IPS-20b (cell line): ENCODE data around the gene USP17L18.
"Not testable (repeated sequence)": the region's sequence is repeated elsewhere in the genome, so short reads cannot be mapped to it uniquely, and the experiment has no call there.

ENCODE experiments used
- H3K27ac ChIP-seq: one replicate; pipeline ENCODE4 v1.5.1; 2013; ENCODE audit warnings: low read length
- H3K27me3 ChIP-seq: 2 replicates; pipeline ENCODE4 v1.6.1; 2013; ENCODE audit warnings: mild to moderate bottlenecking, low read length, inconsistent platforms; ENCODE audit not compliant: insufficient read depth
- H3K36me3 ChIP-seq: 2 replicates; pipeline ENCODE4 v1.6.1; 2013; ENCODE audit warnings: low read depth, mild to moderate bottlenecking, inconsistent platforms, low read length, moderate library complexity; ENCODE audit not compliant: insufficient read depth
- H3K4me1 ChIP-seq: 2 replicates; pipeline ENCODE4 v1.6.1; 2013; ENCODE audit warnings: mild to moderate bottlenecking, control low read depth, inconsistent platforms, low read length, moderate library complexity; ENCODE audit not compliant: insufficient read depth
- H3K4me3 ChIP-seq: 2 replicates; pipeline ENCODE4 v1.5.1; 2013; ENCODE audit warnings: mild to moderate bottlenecking, low read length, inconsistent platforms
- H3K9ac ChIP-seq: 2 replicates; pipeline ENCODE4 v1.6.1; 2013; ENCODE audit warnings: low read depth, mild to moderate bottlenecking, inconsistent platforms, low read length, moderate library complexity
- H3K9me3 ChIP-seq: 2 replicates; pipeline ENCODE4 v1.6.1; 2013; ENCODE audit warnings: mild to moderate bottlenecking, low read depth, low read length, inconsistent platforms; ENCODE audit not compliant: insufficient read depth

Gene USP17L18

DNA sequence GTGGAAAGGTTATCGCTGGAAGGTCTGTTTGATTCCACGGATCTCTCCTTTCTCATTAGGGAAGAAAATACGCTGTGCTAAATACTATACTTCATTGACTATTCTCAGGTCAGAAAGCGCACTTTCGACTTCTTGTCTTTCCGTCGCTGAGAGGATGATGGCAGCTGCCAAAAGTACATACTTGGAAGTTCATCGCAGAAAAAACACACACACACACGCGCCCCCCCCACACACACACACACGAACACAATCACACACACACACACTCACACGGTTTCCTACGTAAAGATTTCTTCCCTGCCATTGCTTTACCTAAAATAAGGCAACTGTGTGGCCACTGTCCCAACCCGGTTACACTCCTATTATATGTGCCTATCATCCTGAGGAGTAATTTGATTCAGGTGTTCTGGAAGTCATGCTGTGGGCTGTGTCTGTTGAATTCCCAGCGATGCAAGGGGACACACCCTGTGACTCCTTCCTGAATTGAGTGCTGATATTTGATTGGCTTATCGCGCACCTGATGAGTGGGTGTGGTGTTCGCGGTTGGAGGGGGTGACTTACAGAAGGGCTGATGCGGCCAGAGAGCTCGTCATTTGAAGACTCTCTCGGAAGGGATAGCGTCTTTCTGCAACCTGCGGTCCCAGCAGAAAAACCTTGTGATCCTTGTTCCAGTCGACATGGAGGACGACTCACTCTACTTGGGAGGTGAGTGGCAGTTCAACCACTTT is at the start of gene USP17L18:
Gene USP17L18 (plus strand): TSS at position 678 of the 728 bp plus-strand sequence. CDS start 0 bp downstream, at position 678.
- H3K9ac ChIP-seq, H3K27ac ChIP-seq, H3K36me3 ChIP-seq, H3K27me3 ChIP-seq, H3K4me3 ChIP-seq, H3K4me1 ChIP-seq, H3K9me3 ChIP-seq: not testable (repeated sequence)

- not testable (repeated sequence) for H3K9me3 ChIP-seq, H3K27ac ChIP-seq, H3K9ac ChIP-seq, H3K36me3 ChIP-seq, H3K27me3 ChIP-seq, H3K4me1 ChIP-seq, H3K4me3 ChIP-seq
These were observed 38.1 kb upstream of the USP17L18 start, which contains the start of gene USP17L10 for GRCh38 chr4:9210357-9210756. Gene USP17L10, plus strand, starts transcription at chr4:9210657. Its CDS starts 0 bp downstream, at chr4:9210657.

GRCh38 chr4:9214701-9215100 is 33.7 kb upstream of the USP17L18 start:
- not testable (repeated sequence) for H3K27ac ChIP-seq, H3K4me3 ChIP-seq, H3K9me3 ChIP-seq, H3K4me1 ChIP-seq, H3K36me3 ChIP-seq, H3K27me3 ChIP-seq, H3K9ac ChIP-seq

GRCh38 chr4:9215105-9215504 is 33.3 kb upstream of the USP17L18 start, which contains the start of gene USP17L11:
Gene USP17L11, plus strand, starts transcription at chr4:9215405. Its CDS starts 0 bp downstream, at chr4:9215405.
- not testable (repeated sequence) for H3K9ac ChIP-seq, H3K27ac ChIP-seq, H3K4me1 ChIP-seq, H3K9me3 ChIP-seq, H3K27me3 ChIP-seq, H3K4me3 ChIP-seq, H3K36me3 ChIP-seq

GRCh38 chr4:9219852-9220251 is 28.6 kb upstream of the USP17L18 start, which contains the start of gene USP17L12:
Gene USP17L12, plus strand, starts transcription at chr4:9220152. Its CDS starts 0 bp downstream, at chr4:9220152.
- not testable (repeated sequence) for H3K4me1 ChIP-seq, H3K27ac ChIP-seq

DNA sequence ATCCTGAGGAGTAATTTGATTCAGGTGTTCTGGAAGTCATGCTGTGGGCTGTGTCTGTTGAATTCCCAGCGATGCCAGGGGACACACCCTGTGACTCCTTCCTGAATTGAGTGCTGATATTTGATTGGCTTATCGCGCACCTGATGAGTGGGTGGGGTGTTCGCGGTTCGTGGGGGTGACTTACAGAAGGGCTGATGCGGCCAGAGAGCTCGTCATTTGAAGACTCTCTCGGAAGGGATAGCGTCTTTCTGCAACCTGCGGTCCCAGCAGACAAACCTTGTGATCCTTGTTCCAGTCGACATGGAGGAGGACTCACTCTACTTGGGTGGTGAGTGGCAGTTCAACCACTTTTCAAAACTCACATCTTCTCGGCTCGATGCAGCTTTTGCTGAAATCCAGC is 23.8 kb upstream of the USP17L18 start, which contains the start of gene USP17L13:
Gene USP17L13 (plus strand): TSS at position 301 of the 400 bp plus-strand sequence. CDS start 0 bp downstream, at position 301.
- not testable (repeated sequence) for H3K4me3 ChIP-seq, H3K36me3 ChIP-seq, H3K4me1 ChIP-seq, H3K27ac ChIP-seq, H3K27me3 ChIP-seq, H3K9me3 ChIP-seq, H3K9ac ChIP-seq

More at GRCh38 chr4:9219852-9220251, 28.6 kb upstream of the USP17L18 start, which contains the start of gene USP17L12:
- H3K9ac ChIP-seq, H3K27me3 ChIP-seq, H3K36me3 ChIP-seq, H3K9me3 ChIP-seq, H3K4me3 ChIP-seq: not testable (repeated sequence)

GRCh38 chr4:9230249-9230648 is 18.2 kb upstream of the USP17L18 start:
- not testable (repeated sequence) for H3K9me3 ChIP-seq, H3K27me3 ChIP-seq, H3K4me1 ChIP-seq, H3K4me3 ChIP-seq, H3K9ac ChIP-seq, H3K27ac ChIP-seq, H3K36me3 ChIP-seq

- H3K9me3 ChIP-seq, H3K4me1 ChIP-seq, H3K9ac ChIP-seq, H3K36me3 ChIP-seq, H3K4me3 ChIP-seq, H3K27ac ChIP-seq, H3K27me3 ChIP-seq: not testable (repeated sequence)
These were observed 14.3 kb upstream of the USP17L18 start, which contains the start of gene USP17L15 for GRCh38 chr4:9234085-9234484. Gene USP17L15, plus strand, starts transcription at chr4:9234385. Its CDS starts 0 bp downstream, at chr4:9234385.

- H3K4me1 ChIP-seq, H3K27ac ChIP-seq, H3K27me3 ChIP-seq, H3K36me3 ChIP-seq, H3K9me3 ChIP-seq, H3K4me3 ChIP-seq, H3K9ac ChIP-seq: not testable (repeated sequence)
These were observed 10.0 kb upstream of the USP17L18 start for GRCh38 chr4:9238461-9238860.

DNA sequence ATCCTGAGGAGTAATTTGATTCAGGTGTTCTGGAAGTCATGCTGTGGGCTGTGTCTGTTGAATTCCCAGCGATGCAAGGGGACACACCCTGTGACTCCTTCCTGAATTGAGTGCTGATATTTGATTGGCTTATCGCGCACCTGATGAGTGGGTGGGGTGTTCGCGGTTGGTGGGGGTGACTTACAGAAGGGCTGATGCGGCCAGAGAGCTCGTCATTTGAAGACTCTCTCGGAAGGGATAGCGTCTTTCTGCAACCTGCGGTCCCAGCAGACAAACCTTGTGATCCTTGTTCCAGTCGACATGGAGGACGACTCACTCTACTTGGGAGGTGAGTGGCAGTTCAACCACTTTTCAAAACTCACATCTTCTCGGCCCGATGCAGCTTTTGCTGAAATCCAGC is 4.9 kb upstream of the USP17L18 start, which contains the start of gene USP17L17:
Gene USP17L17 (plus strand): TSS at position 301 of the 400 bp plus-strand sequence. CDS start 0 bp downstream, at position 301.
- H3K27ac ChIP-seq, H3K36me3 ChIP-seq, H3K4me1 ChIP-seq, H3K27me3 ChIP-seq, H3K9me3 ChIP-seq, H3K4me3 ChIP-seq, H3K9ac ChIP-seq: not testable (repeated sequence)

DNA sequence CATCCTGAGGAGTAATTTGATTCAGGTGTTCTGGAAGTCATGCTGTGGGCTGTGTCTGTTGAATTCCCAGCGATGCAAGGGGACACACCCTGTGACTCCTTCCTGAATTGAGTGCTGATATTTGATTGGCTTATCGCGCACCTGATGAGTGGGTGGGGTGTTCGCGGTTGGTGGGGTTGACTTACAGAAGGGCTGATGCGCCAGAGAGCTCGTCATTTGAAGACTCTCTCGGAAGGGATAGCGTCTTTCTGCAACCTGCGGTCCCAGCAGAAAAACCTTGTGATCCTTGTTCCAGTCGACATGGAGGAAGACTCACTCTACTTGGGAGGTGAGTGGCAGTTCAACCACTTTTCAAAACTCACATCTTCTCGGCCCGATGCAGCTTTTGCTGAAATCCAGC is 4.6 kb downstream of the USP17L18 start, which contains the start of gene USP17L19:
Gene USP17L19 (plus strand): TSS at position 301 of the 400 bp plus-strand sequence. CDS start 0 bp downstream, at position 301.
- not testable (repeated sequence) for H3K4me1 ChIP-seq, H3K9ac ChIP-seq, H3K9me3 ChIP-seq, H3K27ac ChIP-seq, H3K4me3 ChIP-seq, H3K36me3 ChIP-seq, H3K27me3 ChIP-seq

DNA sequence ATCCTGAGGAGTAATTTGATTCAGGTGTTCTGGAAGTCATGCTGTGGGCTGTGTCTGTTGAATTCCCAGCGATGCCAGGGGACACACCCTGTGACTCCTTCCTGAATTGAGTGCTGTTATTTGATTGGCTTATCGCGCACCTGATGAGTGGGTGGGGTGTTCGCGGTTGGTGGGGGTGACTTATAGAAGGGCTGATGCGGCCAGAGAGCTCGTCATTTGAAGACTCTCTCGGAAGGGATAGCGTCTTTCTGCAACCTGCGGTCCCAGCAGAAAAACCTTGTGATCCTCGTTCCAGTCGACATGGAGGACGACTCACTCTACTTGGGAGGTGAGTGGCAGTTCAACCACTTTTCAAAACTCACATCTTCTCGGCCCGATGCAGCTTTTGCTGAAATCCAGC is 9.4 kb downstream of the USP17L18 start, which contains the start of gene USP17L20:
Gene USP17L20 (plus strand): TSS at position 301 of the 400 bp plus-strand sequence. CDS start 0 bp downstream, at position 301.
- not testable (repeated sequence) for H3K9me3 ChIP-seq, H3K27ac ChIP-seq, H3K4me1 ChIP-seq, H3K4me3 ChIP-seq, H3K36me3 ChIP-seq, H3K9ac ChIP-seq, H3K27me3 ChIP-seq
